OCI-LY7 (cell line): ENCODE measurements around the gene RSL1D1. TPM values are rescaled to one million over a fixed set of nuclear protein-coding genes. Genes with fewer than 3 reads are reported as not detected.

Source experiments
- BruUV-seq: library from RNA; stranded (reverse); fragments of 400-500 nt; replicated peaks from 2 replicates; lab custom pipeline; 2021; lab: Mats Ljungman, UMichigan
- CTCF ChIA-PET: fragments of 300-600 bp; sonication (Branson Sonifier 250); formaldehyde crosslinking; loops from one replicate; lab custom pipeline; 2022; ENCODE audit warnings: antibody characterized with exemption; ENCODE audit not compliant: unreplicated experiment; lab: Charles Lee
- POLR2A ChIA-PET: fragments of 300-600 bp; sonication (Branson Sonifier 250); formaldehyde crosslinking; loops from one replicate; lab custom pipeline; 2022; ENCODE audit warnings: antibody characterized with exemption; lab: Charles Lee
- DNase-seq: peaks from one replicate; pipeline ENCODE4 v3.0.0-alpha.2; 2015; ENCODE audit warnings: low spot score
- H2AFZ ChIP-seq: fragments of 200-600 bp; sonication (generic), shearing (Covaris generic); 2 replicates; pipeline ENCODE4 v1.6.1; 2014; ENCODE audit warnings: mild to moderate bottlenecking, antibody characterized with exemption, low read length, moderate library complexity
- H3K27ac ChIP-seq: fragments of 200-600 bp; sonication (generic); 2 replicates; pipeline ENCODE4 v1.5.1; 2014; ENCODE audit warnings: mixed run types, low read depth, mild to moderate bottlenecking, moderate library complexity, low read length, inconsistent platforms; ENCODE audit not compliant: poor library complexity, severe bottlenecking
- H3K36me3 ChIP-seq: fragments of 200-600 bp; sonication (generic); 2 replicates; pipeline ENCODE4 v1.6.1; 2014; ENCODE audit warnings: mild to moderate bottlenecking, antibody characterized with exemption, low read length, moderate library complexity, mixed read lengths; ENCODE audit not compliant: insufficient read depth
- H3K4me1 ChIP-seq: fragments of 200-600 bp; sonication (generic); 2 replicates; pipeline ENCODE4 v1.5.1; 2014; ENCODE audit warnings: mild to moderate bottlenecking, low read length; ENCODE audit not compliant: insufficient read depth, poor library complexity, severe bottlenecking
- H3K4me2 ChIP-seq: fragments of 200-600 bp; sonication (generic); 2 replicates; pipeline ENCODE4 v1.6.1; 2014; ENCODE audit warnings: mild to moderate bottlenecking, low read length
- H3K4me3 ChIP-seq: fragments of 200-600 bp; sonication (generic); 2 replicates; pipeline ENCODE4 v1.5.1; 2014; ENCODE audit warnings: mild to moderate bottlenecking, low read depth, low read length; ENCODE audit not compliant: poor library complexity, severe bottlenecking
- H3K79me2 ChIP-seq: fragments of 200-600 bp; sonication (generic); 2 replicates; pipeline ENCODE4 v1.6.1; 2016; ENCODE audit warnings: low read depth, mild to moderate bottlenecking, low read length, moderate library complexity, mixed read lengths; ENCODE audit not compliant: insufficient read depth
- H3K9me2 ChIP-seq: fragments of 200-600 bp; sonication (generic); 2 replicates; pipeline ENCODE4 v1.6.1; 2016; ENCODE audit warnings: mild to moderate bottlenecking, low read length, mixed read lengths; ENCODE audit not compliant: insufficient read depth
- H3K9me3 ChIP-seq: fragments of 200-600 bp; sonication (generic); 2 replicates; pipeline ENCODE4 v1.6.1; 2014; ENCODE audit warnings: mild to moderate bottlenecking, mixed run types, low read length, mixed read lengths
- H4K20me1 ChIP-seq: fragments of 200-600 bp; sonication (generic); 2 replicates; pipeline ENCODE4 v1.6.1; 2014; ENCODE audit warnings: mild to moderate bottlenecking, antibody characterized with exemption, low read length, moderate library complexity, mixed read lengths; ENCODE audit not compliant: insufficient read depth
- EZH2phosphoT487 ChIP-seq: fragments of 200-600 bp; sonication (generic); IDR thresholded peaks from 2 replicates; pipeline ENCODE4 v1.6.1; 2018; ENCODE audit warnings: low read depth, borderline replicate concordance, mild to moderate bottlenecking, mixed run types, antibody characterized with exemption, low read length, moderate library complexity, mixed read lengths
- intact Hi-C: fragments of 100-400 bp; cut with micrococcal nuclease; formaldehyde crosslinking; loops from one replicate; pipeline ENCODE4 v1.10.0; 2022; ENCODE audit not compliant: unreplicated experiment
- total RNA-seq, 2 experiments: library from RNA; depleted of rRNA in 1 of 2; stranded (reverse); fragments of >200 nt in 1 of 2; shearing (Covaris generic) in 1 of 2; gene quantifications; 2 replicates each; pipeline ENCODE4 v1.2.3, GENCODE V29; 2014 to 2022
- TF ChIP-seq, protein P1 (sequence below): fragments of 200-600 bp; sonication (generic); conservative IDR thresholded peaks from 2 replicates; pipeline ENCODE4 v1.5.1; 2014; ENCODE audit warnings: mild to moderate bottlenecking, antibody characterized with exemption, low read length, moderate library complexity, mixed read lengths

RSL1D1 gene
- total RNA-seq, 2 experiments from 2014 or later: 104 to 252 TPM

DNA sequence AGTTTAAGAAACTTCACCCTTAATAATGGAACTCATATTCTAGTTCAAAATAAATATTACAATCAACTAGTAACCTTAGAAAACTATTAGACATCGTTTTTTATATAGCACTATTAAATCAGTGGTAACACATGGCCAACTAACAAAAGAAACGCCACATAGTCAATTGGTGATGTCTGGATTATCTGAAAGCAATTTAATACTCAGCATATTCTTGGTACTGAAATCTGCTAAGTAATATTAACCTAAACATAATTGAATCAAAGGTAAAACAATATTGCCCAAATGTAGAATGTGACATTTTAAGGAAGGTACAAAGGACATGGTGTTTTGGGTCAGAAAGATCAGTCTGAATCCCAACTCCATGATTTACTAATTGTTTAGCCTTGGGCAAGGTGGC, 11.1 kb upstream of the RSL1D1 start:
- CTCF ChIA-PET: no interaction called here
- H3K4me2 ChIP-seq: no peak overlapping the region
- H2AFZ ChIP-seq: no peak overlapping the region
- no peaks in the 10 kb centered on the region for H3K9me3 ChIP-seq
- H3K9me2 ChIP-seq: no peaks in the 10 kb centered on the region
- DNase-seq: no peak
- no TSS peak for BruUV-seq
- 0 out of 2 replicates have a peak, but pooled peaks cover 4% of the 10 kb centered on the region for H4K20me1 ChIP-seq
- H3K79me2 ChIP-seq: peaks cover 31% of the 10 kb centered on the region; the same call in 1 of the 2 replicates
- intact Hi-C loops: no loop called here
- TF ChIP-seq, protein P1, sequence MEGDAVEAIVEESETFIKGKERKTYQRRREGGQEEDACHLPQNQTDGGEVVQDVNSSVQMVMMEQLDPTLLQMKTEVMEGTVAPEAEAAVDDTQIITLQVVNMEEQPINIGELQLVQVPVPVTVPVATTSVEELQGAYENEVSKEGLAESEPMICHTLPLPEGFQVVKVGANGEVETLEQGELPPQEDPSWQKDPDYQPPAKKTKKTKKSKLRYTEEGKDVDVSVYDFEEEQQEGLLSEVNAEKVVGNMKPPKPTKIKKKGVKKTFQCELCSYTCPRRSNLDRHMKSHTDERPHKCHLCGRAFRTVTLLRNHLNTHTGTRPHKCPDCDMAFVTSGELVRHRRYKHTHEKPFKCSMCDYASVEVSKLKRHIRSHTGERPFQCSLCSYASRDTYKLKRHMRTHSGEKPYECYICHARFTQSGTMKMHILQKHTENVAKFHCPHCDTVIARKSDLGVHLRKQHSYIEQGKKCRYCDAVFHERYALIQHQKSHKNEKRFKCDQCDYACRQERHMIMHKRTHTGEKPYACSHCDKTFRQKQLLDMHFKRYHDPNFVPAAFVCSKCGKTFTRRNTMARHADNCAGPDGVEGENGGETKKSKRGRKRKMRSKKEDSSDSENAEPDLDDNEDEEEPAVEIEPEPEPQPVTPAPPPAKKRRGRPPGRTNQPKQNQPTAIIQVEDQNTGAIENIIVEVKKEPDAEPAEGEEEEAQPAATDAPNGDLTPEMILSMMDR: no peak
- TF ChIP-seq EZH2phosphoT487: no peak
- POLR2A ChIA-PET: no interaction called here
- no peak overlapping the region for H3K27ac ChIP-seq
- peaks cover 8% of the 10 kb centered on the region; the same call in 1 of the 2 replicates for H3K36me3 ChIP-seq
- peaks cover 11% of the 10 kb centered on the region for H3K4me1 ChIP-seq
- H3K4me3 ChIP-seq: no peak overlapping the region

GRCh38 chr16:11857161-11857560, 5.8 kb upstream of the RSL1D1 start:
- CTCF ChIA-PET: no interaction called here

More at GRCh38 chr16:11857161-11857560, 5.8 kb upstream of the RSL1D1 start:
- Histone ChIP-seq H3K79me2 (peaks cover 52% of the 10 kb centered on the region), H3K27ac (no peak overlapping the region), H3K36me3 (peaks cover 13% of the 10 kb centered on the region; the same call in 1 of the 2 replicates), H3K4me2 (no peak overlapping the region), H3K4me3 (no peak overlapping the region), H3K9me2 (no peaks in the 10 kb centered on the region), H2AFZ (no peak overlapping the region), H4K20me1 (no peaks in the 10 kb centered on the region; the same call in 1 of the 2 replicates), H3K9me3 (no peaks in the 10 kb centered on the region), H3K4me1 (peaks cover 17% of the 10 kb centered on the region)
- BruUV-seq: no TSS peak
- DNase-seq: no peak
- intact Hi-C loops: no loop called here
- POLR2A ChIA-PET: interaction anchor here (0.6 kb wide), 2 partner anchors 116 to 789 kb away, joined by 3 read pairs; no protein-coding TSS in a partner anchor
- TF ChIP-seq, protein P1: no peak
- no peak for TF ChIP-seq EZH2phosphoT487
